CD4-positive, alpha-beta memory T cell (primary cell): Measurements from ENCODE around the gene PEX14. TPM values are rescaled to one million over a fixed set of nuclear protein-coding genes. Genes with fewer than 3 reads are reported as not detected.
A peak's percentile ranks its signal among the peaks of the same experiment; 100 is the strongest.

Experiments
- CTCF ChIA-PET: fragments of 350-600 bp; sonication (Branson Sonifier 250); formaldehyde crosslinking; loops from one replicate; lab custom pipeline; 2021; ENCODE audit warnings: inconsistent platforms; ENCODE audit not compliant: partially characterized antibody; lab: Charles Lee
- POLR2A ChIA-PET: fragments of 350-600 bp; sonication (Branson Sonifier 250); formaldehyde crosslinking; loops from one replicate; lab custom pipeline; 2021; ENCODE audit not compliant: partially characterized antibody; lab: Charles Lee
- DNase-seq, 5 donors: peaks; one replicate each; pipeline versions ENCODE4 v3.0.0 to v3.0.0-alpha.2; 2020 to 2022; ENCODE audit warnings: mixed read lengths in 1 of 5
- H3K27ac ChIP-seq: one replicate; pipeline ENCODE4 v1.7.0; 2013; ENCODE audit warnings: low read depth, low read length
- H3K27me3 ChIP-seq: 2 replicates; pipeline ENCODE4 v1.7.0; 2013; ENCODE audit warnings: mild to moderate bottlenecking, low read length, moderate library complexity; ENCODE audit not compliant: insufficient read depth
- H3K36me3 ChIP-seq: 2 replicates; pipeline ENCODE4 v1.7.0; 2013; ENCODE audit warnings: mild to moderate bottlenecking, low read length, moderate library complexity; ENCODE audit not compliant: insufficient read depth
- H3K4me1 ChIP-seq: 2 replicates; pipeline ENCODE4 v1.7.0; 2013; ENCODE audit warnings: mild to moderate bottlenecking, low read length, moderate library complexity; ENCODE audit not compliant: insufficient read depth
- H3K4me3 ChIP-seq, 2 donors: one replicate each; pipeline ENCODE4 v1.7.0; 2013; ENCODE audit warnings: low read length in 2 of 2, mild to moderate bottlenecking in 1 of 2
- H3K9me3 ChIP-seq, 2 donors: one replicate each; pipeline ENCODE4 v1.7.0; 2013; ENCODE audit warnings: low read length in 2 of 2, control low read depth in 1 of 2; ENCODE audit not compliant: control insufficient read depth in 1 of 2
- H3K27ac Mint-ChIP-seq, 7 donors: one replicate each; pipeline ENCODE4 v1.8.0; 2020 to 2021; ENCODE audit warnings: mixed read lengths in 7 of 7, mild to moderate bottlenecking in 6 of 7, inconsistent platforms in 3 of 7, moderate library complexity in 3 of 7
- H3K27me3 Mint-ChIP-seq, 2 donors: one replicate each; pipeline ENCODE4 v1.8.0; 2020 to 2021; ENCODE audit warnings: mixed read lengths in 2 of 2
- H3K36me3 Mint-ChIP-seq, 2 donors: one replicate each; pipeline ENCODE4 v1.8.0; 2020 to 2021; ENCODE audit warnings: mixed read lengths in 2 of 2, inconsistent platforms in 1 of 2, mild to moderate bottlenecking in 1 of 2
- H3K4me1 Mint-ChIP-seq, 4 donors: one replicate each; pipeline ENCODE4 v1.8.0; 2020 to 2021; ENCODE audit warnings: mixed read lengths in 4 of 4, mild to moderate bottlenecking in 1 of 4
- H3K4me3 Mint-ChIP-seq, 8 donors: one replicate each; pipeline ENCODE4 v1.8.0; 2020 to 2021; ENCODE audit warnings: mixed read lengths in 8 of 8, mild to moderate bottlenecking in 7 of 8, moderate library complexity in 6 of 8, inconsistent platforms in 3 of 8
- H3K9me3 Mint-ChIP-seq, 8 donors: one replicate each; pipeline ENCODE4 v1.8.0; 2020 to 2021; ENCODE audit warnings: mixed read lengths in 8 of 8, mild to moderate bottlenecking in 5 of 8, inconsistent platforms in 3 of 8, moderate library complexity in 1 of 8
- intact Hi-C: fragments of 100-400 bp; cut with micrococcal nuclease; formaldehyde crosslinking; loops from one replicate; pipeline ENCODE4 v1.15.1; 2023
- polyA plus RNA-seq, 2 donors: library from polyadenylated mRNA; unstranded; fragments of 300-500 nt; fragmentation: Illumina TruSeq; gene quantifications; one replicate each; pipeline ENCODE4 v1.2.3, GENCODE V29; 2021
- total RNA-seq, 2 experiments: library from RNA; stranded (reverse); gene quantifications; one replicate each; pipeline ENCODE4 v1.2.3, GENCODE V29; 2021

PEX14 gene
- total and polyA plus RNA-seq, 4 experiments from 2014 or later = 3.1 to 16.1 (median 9.9) TPM

DNA sequence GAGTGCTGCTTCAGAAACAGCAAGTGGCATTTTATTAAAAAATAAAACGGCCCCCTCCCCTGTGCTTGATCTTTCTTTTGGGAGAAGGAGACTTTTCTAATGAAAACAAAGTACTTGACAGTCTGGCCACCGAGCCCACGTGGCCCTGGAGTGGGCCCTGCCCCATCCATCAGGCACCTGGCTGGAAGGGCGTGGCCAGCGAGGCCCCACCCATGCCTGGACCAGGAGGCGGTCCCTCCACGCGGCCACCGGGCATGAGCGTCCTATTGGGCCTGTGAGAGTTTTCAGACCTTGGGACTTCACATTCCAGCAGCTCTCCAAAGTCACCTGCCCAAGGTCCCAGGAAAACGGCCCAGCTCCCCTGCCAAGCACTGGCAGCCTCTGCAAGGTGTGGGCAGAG lies 177.0 kb downstream of the PEX14 start:
- H3K27ac Mint-ChIP-seq = no peak overlapping the region
- H3K9me3 ChIP-seq = no peaks in the 10 kb centered on the region
- ChIA-PET CTCF (no interaction called here), POLR2A (no interaction called here)
- no peak overlapping the region for H3K4me3 Mint-ChIP-seq
- H3K27ac ChIP-seq = no peak overlapping the region
- H3K4me1 ChIP-seq = no peaks in the 10 kb centered on the region
- H3K36me3 Mint-ChIP-seq = peaks cover 0 to 14% of the 10 kb centered on the region in 2 donors
- H3K27me3 ChIP-seq = no peaks in the 10 kb centered on the region
- no peaks in the 10 kb centered on the region for H3K36me3 ChIP-seq
- no peaks in the 10 kb centered on the region for H3K9me3 Mint-ChIP-seq
- no peaks in the 10 kb centered on the region for H3K27me3 Mint-ChIP-seq
- peak in 1 of 5 donors; percentile 7 for DNase-seq
- no peaks in the 10 kb centered on the region for H3K4me1 Mint-ChIP-seq
- H3K4me3 ChIP-seq = no peak overlapping the region
- intact Hi-C loops = no loop called here

DNA sequence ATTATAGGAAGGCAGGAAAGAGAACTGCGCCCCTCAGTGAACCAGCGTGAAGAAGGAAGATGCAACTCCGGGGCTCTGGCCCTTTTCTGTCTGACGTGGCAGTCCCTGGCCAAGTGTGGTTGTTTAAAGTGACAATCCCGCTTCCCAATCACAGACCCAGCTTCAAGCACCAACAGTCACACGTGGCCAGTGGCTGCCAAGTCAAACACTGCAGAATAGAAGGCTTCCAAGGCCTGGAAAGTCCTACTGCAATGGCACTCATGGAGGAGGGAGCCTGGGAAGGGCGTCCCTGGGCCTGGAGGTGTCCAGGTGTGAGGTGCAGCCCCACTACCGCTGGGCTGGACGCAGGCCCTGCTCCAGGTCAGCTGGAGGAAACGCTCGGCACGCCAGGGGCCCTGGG lies 177.9 kb downstream of the PEX14 start:
- no peaks in the 10 kb centered on the region for H3K27me3 ChIP-seq
- peaks cover 0 to 14% of the 10 kb centered on the region in 2 donors for H3K36me3 Mint-ChIP-seq
- no peak overlapping the region for H3K4me3 Mint-ChIP-seq
- DNase-seq = peak in 1 of 5 donors; percentile 5
- no peaks in the 10 kb centered on the region for H3K36me3 ChIP-seq
- no peaks in the 10 kb centered on the region for H3K9me3 Mint-ChIP-seq
- H3K4me1 ChIP-seq = no peaks in the 10 kb centered on the region
- no peak overlapping the region for H3K27ac ChIP-seq
- intact Hi-C loops = no loop called here
- H3K4me3 ChIP-seq = no peak overlapping the region
- H3K4me1 Mint-ChIP-seq = no peaks in the 10 kb centered on the region
- no peak overlapping the region for H3K27ac Mint-ChIP-seq
- CTCF ChIA-PET = no interaction called here
- no peaks in the 10 kb centered on the region for H3K9me3 ChIP-seq
- H3K27me3 Mint-ChIP-seq = no peaks in the 10 kb centered on the region
- POLR2A ChIA-PET = no interaction called here

DNA sequence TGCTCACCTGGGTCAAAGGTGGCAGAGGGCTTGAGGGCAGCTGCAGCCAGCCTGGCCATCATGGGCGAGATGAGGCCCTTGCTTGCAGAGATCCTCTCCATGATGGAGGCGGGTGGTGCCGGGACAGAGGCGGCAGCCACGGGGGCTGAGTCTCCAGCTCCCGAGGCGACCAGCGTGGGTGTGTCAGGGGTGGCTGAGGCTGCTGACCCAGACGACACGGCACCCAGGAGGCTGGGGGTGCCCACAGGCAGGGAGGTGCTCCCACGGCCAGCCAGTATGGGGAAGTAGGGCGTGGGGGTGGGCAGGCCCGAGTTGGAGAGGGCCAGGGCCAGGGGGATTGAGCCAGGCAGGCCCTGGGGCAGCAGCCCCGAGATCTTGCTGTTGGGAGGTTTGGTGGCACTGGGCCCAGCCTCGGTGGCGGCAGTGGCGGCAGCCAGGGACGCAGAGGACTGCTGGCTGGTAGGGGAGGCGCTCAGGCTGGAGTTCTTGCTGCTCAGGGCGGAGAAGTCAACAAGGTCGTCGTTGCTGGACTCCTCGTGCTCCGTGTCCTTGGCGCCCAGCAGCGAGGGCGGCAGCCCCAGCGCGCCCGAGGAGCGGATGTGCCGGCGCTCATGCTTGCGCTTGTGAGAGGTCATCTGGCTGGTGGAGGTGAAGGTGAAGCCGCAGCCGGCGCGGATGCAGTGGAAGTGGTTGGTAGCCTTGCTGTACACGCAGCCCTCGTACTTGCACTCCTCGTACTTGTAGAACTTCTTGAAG lies 178.8 kb downstream of the PEX14 start:
- Histone ChIP-seq H3K27ac (no peak overlapping the region), H3K9me3 (no peaks in the 10 kb centered on the region), H3K4me3 (no peak overlapping the region), H3K36me3 (no peaks in the 10 kb centered on the region), H3K27me3 (no peaks in the 10 kb centered on the region), H3K4me1 (no peaks in the 10 kb centered on the region)
- Mint-ChIP-seq H3K27ac (no peak overlapping the region), H3K4me3 (no peak overlapping the region), H3K9me3 (no peaks in the 10 kb centered on the region), H3K36me3 (peaks cover 0 to 14% of the 10 kb centered on the region in 2 donors), H3K27me3 (no peaks in the 10 kb centered on the region), H3K4me1 (no peaks in the 10 kb centered on the region)
- POLR2A ChIA-PET = no interaction called here
- CTCF ChIA-PET = no interaction called here
- no peak for DNase-seq
- intact Hi-C loops = no loop called here

DNA sequence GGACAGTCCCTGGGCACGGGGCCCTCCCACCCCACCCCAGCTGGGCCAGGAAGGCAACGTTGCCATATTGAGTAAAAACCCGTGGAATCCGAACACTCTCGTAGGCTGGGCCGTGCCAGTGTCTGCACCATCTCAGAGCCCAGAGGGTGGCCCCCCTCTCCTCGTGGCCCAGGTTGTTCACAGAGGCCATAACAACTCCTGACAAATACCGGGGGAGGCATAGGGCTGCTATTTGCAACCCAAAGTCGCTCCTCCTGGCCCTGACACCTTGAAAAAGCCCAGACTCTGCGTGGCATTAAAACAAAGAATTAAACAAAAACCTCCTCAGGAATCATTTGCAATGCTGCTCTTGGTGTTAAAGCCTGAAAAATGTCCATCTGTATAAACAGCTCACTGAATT lies 180.3 kb downstream of the PEX14 start:
- no peaks in the 10 kb centered on the region for H3K36me3 ChIP-seq
- no peak overlapping the region for H3K27ac Mint-ChIP-seq
- CTCF ChIA-PET = no interaction called here
- H3K36me3 Mint-ChIP-seq = peaks cover 0 to 19% of the 10 kb centered on the region in 2 donors
- peaks cover 0 to 1% (median 0%) of the 10 kb centered on the region in 4 donors for H3K4me1 Mint-ChIP-seq
- H3K4me3 ChIP-seq = no peak overlapping the region
- no peak overlapping the region for H3K27ac ChIP-seq
- no peaks in the 10 kb centered on the region for H3K9me3 Mint-ChIP-seq
- POLR2A ChIA-PET = no interaction called here
- H3K27me3 ChIP-seq = no peaks in the 10 kb centered on the region
- H3K4me3 Mint-ChIP-seq = no peak overlapping the region
- no peaks in the 10 kb centered on the region for H3K4me1 ChIP-seq
- DNase-seq = no peak
- intact Hi-C loops = no loop called here
- H3K27me3 Mint-ChIP-seq = no peaks in the 10 kb centered on the region
- no peaks in the 10 kb centered on the region for H3K9me3 ChIP-seq

DNA sequence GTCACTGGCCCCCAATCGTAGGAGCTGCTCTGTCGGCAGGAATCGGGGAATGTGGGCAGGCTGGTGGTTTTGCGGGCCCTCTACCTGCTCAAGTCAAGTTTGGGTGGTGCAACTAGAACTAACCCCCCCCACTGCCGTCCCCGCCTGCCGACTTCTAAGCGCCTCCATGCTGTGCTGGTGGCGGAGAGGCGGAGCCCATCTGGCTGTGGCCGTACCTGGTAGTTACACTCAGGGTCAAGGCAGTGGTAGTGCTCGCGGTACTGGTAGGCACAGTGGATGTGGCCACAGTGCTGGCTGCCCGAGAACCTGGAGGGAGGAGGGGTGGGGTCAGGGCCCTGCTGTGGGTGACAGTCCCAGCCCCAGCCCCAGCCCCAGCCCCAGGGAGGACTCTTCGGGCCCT lies 181.7 kb downstream of the PEX14 start:
- no peak overlapping the region for H3K4me3 ChIP-seq
- peaks cover 0 to 19% of the 10 kb centered on the region in 2 donors for H3K36me3 Mint-ChIP-seq
- peaks cover 0 to 1% (median 0%) of the 10 kb centered on the region in 4 donors for H3K4me1 Mint-ChIP-seq
- no peak for DNase-seq
- ChIA-PET CTCF (no interaction called here), POLR2A (no interaction called here)
- H3K27me3 ChIP-seq = no peaks in the 10 kb centered on the region
- H3K27ac Mint-ChIP-seq = no peak overlapping the region
- no peak overlapping the region for H3K27ac ChIP-seq
- no peak overlapping the region for H3K4me3 Mint-ChIP-seq
- intact Hi-C loops = no loop called here
- no peaks in the 10 kb centered on the region for H3K9me3 Mint-ChIP-seq
- H3K27me3 Mint-ChIP-seq = no peaks in the 10 kb centered on the region
- no peaks in the 10 kb centered on the region for H3K9me3 ChIP-seq
- H3K36me3 ChIP-seq = no peaks in the 10 kb centered on the region
- no peaks in the 10 kb centered on the region for H3K4me1 ChIP-seq

DNA sequence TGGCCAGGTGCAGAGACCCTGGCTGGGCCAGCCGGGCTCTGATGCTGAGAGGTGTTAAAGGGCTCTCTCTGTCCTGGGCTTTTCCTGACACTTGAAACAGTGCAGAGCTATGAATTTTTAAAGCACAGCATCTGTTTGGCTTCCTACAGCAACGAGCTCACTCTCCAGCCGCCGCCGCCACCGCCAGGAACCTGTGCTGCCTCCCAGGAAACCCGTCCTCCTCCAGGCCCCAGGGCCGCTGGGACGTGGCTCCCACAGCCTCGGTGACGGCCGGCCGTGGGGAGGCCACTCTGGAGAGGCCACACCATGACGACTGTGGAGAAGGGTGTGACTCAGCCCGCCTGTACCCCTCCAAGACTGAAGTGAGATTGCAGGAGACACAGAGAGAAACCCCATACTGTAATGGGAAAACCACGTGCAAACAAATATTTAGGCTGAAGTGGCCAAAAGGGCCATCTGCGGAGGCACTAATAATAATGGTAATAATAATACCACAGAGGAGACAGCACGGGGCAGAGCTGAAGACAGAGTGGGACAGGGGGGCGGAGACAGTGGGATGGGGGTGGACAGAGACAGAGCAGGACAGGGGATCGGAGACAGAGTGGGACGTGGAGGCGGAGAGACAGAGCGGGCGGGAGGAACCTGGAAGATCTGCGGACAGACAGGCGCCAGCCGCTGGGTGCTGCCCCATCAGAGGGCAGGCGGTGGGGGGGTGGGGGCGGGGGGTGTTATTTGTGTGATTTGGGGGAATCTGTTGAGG lies 182.5 kb downstream of the PEX14 start:
- H3K9me3 Mint-ChIP-seq = no peaks in the 10 kb centered on the region

DNA sequence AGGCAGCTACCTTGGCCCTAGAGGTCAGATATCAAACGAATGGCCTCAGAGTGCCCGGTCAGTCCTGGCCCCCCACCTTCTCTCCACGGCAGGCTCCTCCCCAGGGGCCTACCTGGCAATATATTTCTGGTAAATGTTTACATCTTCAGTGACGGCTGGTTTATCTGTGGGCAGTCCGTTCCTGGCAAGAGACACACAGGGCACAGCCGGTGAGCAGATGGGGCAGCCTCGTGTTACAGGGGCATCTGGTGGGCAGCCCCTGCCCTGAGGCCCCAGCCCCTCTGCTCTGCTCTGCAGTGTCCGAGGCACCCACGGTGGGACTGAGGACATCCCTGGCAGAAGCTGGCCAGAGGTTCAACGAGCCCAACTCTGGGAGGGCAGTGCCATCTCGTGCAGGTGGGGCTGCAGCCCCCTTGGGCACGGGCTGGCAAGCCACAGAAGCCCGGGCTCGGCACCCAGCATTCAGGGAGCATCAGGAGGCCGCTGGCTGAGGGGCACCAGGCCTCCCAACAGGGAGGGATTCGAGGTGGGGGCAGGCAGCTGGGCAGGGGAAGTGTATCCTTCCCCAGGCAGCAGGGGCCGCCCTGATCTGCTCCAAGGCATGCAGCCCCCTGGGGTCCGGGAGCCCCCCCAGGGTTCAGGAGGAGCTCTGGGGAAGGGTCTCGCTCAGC lies 183.8 kb downstream of the PEX14 start:
- no peaks in the 10 kb centered on the region for H3K27me3 ChIP-seq
- H3K9me3 ChIP-seq = no peaks in the 10 kb centered on the region
- no peak overlapping the region for H3K4me3 ChIP-seq
- ChIA-PET POLR2A (no interaction called here), CTCF (no interaction called here)
- no peaks in the 10 kb centered on the region for H3K4me1 ChIP-seq
- H3K27ac ChIP-seq = no peak overlapping the region
- H3K36me3 ChIP-seq = no peaks in the 10 kb centered on the region
- intact Hi-C loops = no loop called here
- Mint-ChIP-seq H3K4me3 (no peak overlapping the region), H3K36me3 (peaks cover 0 to 19% of the 10 kb centered on the region in 2 donors), H3K27ac (no peak overlapping the region), H3K9me3 (no peaks in the 10 kb centered on the region), H3K27me3 (no peaks in the 10 kb centered on the region), H3K4me1 (peaks cover 0 to 1% (median 0%) of the 10 kb centered on the region in 4 donors)
- DNase-seq = no peak

More for the DNA sequence above, 182.5 kb downstream of the PEX14 start:
- no peaks in the 10 kb centered on the region for H3K9me3 ChIP-seq
- Mint-ChIP-seq H3K27me3 (no peaks in the 10 kb centered on the region), H3K4me3 (no peak overlapping the region), H3K36me3 (peaks cover 0 to 19% of the 10 kb centered on the region in 2 donors), H3K27ac (no peak overlapping the region), H3K4me1 (peaks cover 0 to 1% (median 0%) of the 10 kb centered on the region in 4 donors)
- no peak overlapping the region for H3K4me3 ChIP-seq
- H3K27ac ChIP-seq = no peak overlapping the region
- no peaks in the 10 kb centered on the region for H3K36me3 ChIP-seq
- intact Hi-C loops = no loop called here
- H3K4me1 ChIP-seq = no peaks in the 10 kb centered on the region
- no peaks in the 10 kb centered on the region for H3K27me3 ChIP-seq
- no peak for DNase-seq
- ChIA-PET CTCF (no interaction called here), POLR2A (no interaction called here)
